DOHH2 (cell line): Measurements from ENCODE around the gene CBY1.
"Not testable (repeated sequence)": the region's sequence is repeated elsewhere in the genome, so short reads cannot be mapped to it uniquely, and the experiment has no call there.

Source experiments
- H3F3A ChIP-seq: fragments of 200-600 bp; sonication (generic), shearing (Covaris generic); 2 replicates; pipeline ENCODE4 v1.6.0; 2016; ENCODE audit warnings: antibody characterized with exemption, mild to moderate bottlenecking; ENCODE audit not compliant: control insufficient read depth, insufficient read depth
- H3K27ac ChIP-seq: fragments of 200-600 bp; sonication (generic); 2 replicates; pipeline ENCODE4 v1.5.1; 2014; ENCODE audit warnings: low read depth, mild to moderate bottlenecking, low read length, moderate library complexity
- H3K27me3 ChIP-seq: fragments of 200-600 bp; sonication (generic); 2 replicates; pipeline ENCODE4 v1.6.1; 2014; ENCODE audit warnings: mild to moderate bottlenecking, low read length, mixed read lengths; ENCODE audit not compliant: control insufficient read depth
- H3K36me3 ChIP-seq: fragments of 200-600 bp; sonication (generic); 2 replicates; pipeline ENCODE4 v1.6.1; 2014; ENCODE audit warnings: mild to moderate bottlenecking, low read length, moderate library complexity, mixed read lengths; ENCODE audit not compliant: control insufficient read depth
- H3K4me1 ChIP-seq: fragments of 200-600 bp; sonication (generic); 2 replicates; pipeline ENCODE4 v1.6.1; 2014; ENCODE audit warnings: mild to moderate bottlenecking, low read length, mixed read lengths; ENCODE audit not compliant: control insufficient read depth
- H3K4me2 ChIP-seq: fragments of 200-600 bp; sonication (generic); 2 replicates; pipeline ENCODE4 v1.6.0; 2014; ENCODE audit warnings: mild to moderate bottlenecking, low read length, moderate library complexity
- H3K4me3 ChIP-seq: fragments of 200-600 bp; sonication (generic); 2 replicates; pipeline ENCODE4 v1.5.1; 2014; ENCODE audit warnings: mild to moderate bottlenecking, low read length, mixed read lengths
- H3K79me2 ChIP-seq: fragments of 200-600 bp; sonication (generic); 2 replicates; pipeline ENCODE4 v1.6.1; 2014; ENCODE audit warnings: mild to moderate bottlenecking, low read length, mixed read lengths; ENCODE audit not compliant: control insufficient read depth
- H3K9me2 ChIP-seq: fragments of 200-600 bp; sonication (generic); replicated peaks from 2 replicates; pipeline ENCODE4 v1.6.1; 2014; ENCODE audit warnings: mild to moderate bottlenecking, low read length, mixed read lengths; ENCODE audit not compliant: control insufficient read depth
- H3K9me3 ChIP-seq: fragments of 200-600 bp; sonication (generic); 2 replicates; pipeline ENCODE4 v1.6.1; 2014; ENCODE audit warnings: antibody characterized with exemption, low read length, mixed read lengths; ENCODE audit not compliant: control insufficient read depth, insufficient read depth
- H4K20me1 ChIP-seq: fragments of 200-600 bp; sonication (generic); 2 replicates; pipeline ENCODE4 v1.6.0; 2014; ENCODE audit warnings: low read depth, mild to moderate bottlenecking, antibody characterized with exemption, low read length, moderate library complexity; ENCODE audit not compliant: control insufficient read depth, insufficient read depth
- EZH2phosphoT487 ChIP-seq: fragments of 200-600 bp; sonication (generic); IDR thresholded peaks from 2 replicates; pipeline ENCODE4 v1.6.1; 2017; ENCODE audit warnings: borderline replicate concordance, mild to moderate bottlenecking, antibody characterized with exemption, low read length, moderate library complexity, mixed read lengths
- TF ChIP-seq, protein P1 (sequence below): fragments of 200-600 bp; sonication (generic); IDR thresholded peaks from one replicate; pipeline ENCODE4 v1.5.1; 2014; ENCODE audit warnings: antibody characterized with exemption, mild to moderate bottlenecking, low read depth, low read length; ENCODE audit not compliant: poor library complexity, severe bottlenecking

CBY1 gene

DNA sequence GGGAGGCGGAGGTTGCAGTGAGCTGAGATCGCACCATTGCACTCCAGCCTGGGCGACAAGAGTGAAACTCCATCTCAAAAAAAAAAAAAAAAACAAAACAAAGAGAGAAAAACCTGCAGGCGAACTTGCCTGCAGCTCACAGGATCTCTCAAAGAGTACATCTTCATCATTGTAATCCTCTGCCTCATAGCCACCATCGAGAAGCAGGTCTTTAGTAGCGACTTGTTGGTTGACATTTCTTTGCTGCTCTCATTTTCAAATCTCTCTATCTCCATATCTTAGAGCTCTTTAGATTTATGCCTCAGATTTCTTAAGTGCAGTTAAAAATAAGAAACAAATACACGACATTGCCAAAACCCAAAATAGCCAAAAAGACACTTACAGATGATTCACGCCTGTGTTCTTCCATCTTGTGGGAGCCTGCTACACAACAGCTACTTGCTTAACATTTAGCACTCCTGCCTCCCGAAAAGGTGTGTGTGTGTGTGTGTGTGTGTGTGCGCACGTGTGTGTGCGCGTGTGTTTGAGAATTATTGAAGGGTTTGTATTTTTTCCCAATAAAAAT, 14.9 kb upstream of the CBY1 start:
- H3K27ac ChIP-seq: no peak overlapping the region
- no peak for TF ChIP-seq EZH2phosphoT487
- TF ChIP-seq, protein P1, sequence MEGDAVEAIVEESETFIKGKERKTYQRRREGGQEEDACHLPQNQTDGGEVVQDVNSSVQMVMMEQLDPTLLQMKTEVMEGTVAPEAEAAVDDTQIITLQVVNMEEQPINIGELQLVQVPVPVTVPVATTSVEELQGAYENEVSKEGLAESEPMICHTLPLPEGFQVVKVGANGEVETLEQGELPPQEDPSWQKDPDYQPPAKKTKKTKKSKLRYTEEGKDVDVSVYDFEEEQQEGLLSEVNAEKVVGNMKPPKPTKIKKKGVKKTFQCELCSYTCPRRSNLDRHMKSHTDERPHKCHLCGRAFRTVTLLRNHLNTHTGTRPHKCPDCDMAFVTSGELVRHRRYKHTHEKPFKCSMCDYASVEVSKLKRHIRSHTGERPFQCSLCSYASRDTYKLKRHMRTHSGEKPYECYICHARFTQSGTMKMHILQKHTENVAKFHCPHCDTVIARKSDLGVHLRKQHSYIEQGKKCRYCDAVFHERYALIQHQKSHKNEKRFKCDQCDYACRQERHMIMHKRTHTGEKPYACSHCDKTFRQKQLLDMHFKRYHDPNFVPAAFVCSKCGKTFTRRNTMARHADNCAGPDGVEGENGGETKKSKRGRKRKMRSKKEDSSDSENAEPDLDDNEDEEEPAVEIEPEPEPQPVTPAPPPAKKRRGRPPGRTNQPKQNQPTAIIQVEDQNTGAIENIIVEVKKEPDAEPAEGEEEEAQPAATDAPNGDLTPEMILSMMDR: no peak

DNA sequence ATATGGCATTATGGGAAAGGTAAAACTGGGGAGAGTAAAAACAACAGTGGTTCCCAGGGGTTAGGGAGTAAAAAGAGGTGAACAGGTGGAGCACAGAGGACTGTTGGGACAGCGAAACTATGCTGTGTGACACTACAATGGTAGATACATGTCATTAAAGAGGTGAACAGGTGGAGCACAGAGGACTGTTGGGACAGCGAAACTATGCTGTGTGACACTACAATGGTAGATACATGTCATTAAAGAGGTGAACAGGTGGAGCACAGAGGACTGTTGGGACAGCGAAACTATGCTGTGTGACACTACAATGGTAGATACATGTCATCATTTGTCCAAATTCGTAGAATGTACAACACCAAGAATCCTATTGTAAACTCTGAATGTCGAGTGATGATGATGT, 12.2 kb upstream of the CBY1 start:
- not testable (repeated sequence) for H3K9me2 ChIP-seq, H3K27ac ChIP-seq, H4K20me1 ChIP-seq, H3K27me3 ChIP-seq, H3K36me3 ChIP-seq, H3F3A ChIP-seq, H3K9me3 ChIP-seq, H3K4me2 ChIP-seq, H3K79me2 ChIP-seq, H3K4me3 ChIP-seq, H3K4me1 ChIP-seq

More for the DNA sequence above, 14.9 kb upstream of the CBY1 start:
- Histone ChIP-seq H3K9me2 (no peaks in the 10 kb centered on the region), H3K27me3 (no peaks in the 10 kb centered on the region), H3K79me2 (no peaks in the 10 kb centered on the region), H3K4me1 (no peaks in the 10 kb centered on the region), H3K4me2 (no peak overlapping the region), H3F3A (no peaks in the 10 kb centered on the region), H3K36me3 (no peaks in the 10 kb centered on the region), H3K4me3 (no peak overlapping the region), H3K9me3 (no peaks in the 10 kb centered on the region), H4K20me1 (no peaks in the 10 kb centered on the region)

DNA sequence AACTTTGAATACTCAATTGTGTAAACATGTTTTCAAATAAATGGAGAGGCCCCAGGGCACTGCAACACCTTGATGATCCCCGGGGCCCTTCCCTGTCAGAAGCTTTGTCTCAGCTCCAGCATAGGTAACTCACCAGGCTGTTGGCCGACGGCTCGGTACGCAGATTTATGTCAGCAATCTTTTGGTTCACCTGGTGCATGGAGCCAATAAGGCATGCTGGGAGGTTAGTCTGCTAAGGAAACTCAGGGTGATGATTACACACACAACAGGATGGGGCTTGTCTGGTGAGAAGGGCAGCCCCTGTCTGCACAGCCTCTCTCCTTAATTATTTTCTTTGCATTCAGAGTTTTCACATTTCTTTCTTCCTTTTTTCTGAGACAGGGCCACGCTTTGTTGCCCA, 11.0 kb upstream of the CBY1 start:
- Histone ChIP-seq H3K9me3 (no peaks in the 10 kb centered on the region), H3K4me3 (no peak overlapping the region), H4K20me1 (no peaks in the 10 kb centered on the region), H3K27ac (no peak overlapping the region), H3K4me1 (no peaks in the 10 kb centered on the region), H3K9me2 (no peaks in the 10 kb centered on the region), H3K27me3 (no peaks in the 10 kb centered on the region), H3F3A (no peaks in the 10 kb centered on the region), H3K36me3 (no peaks in the 10 kb centered on the region), H3K79me2 (no peaks in the 10 kb centered on the region), H3K4me2 (no peak overlapping the region)
- TF ChIP-seq, protein P1: no peak
- TF ChIP-seq EZH2phosphoT487: no peak

DNA sequence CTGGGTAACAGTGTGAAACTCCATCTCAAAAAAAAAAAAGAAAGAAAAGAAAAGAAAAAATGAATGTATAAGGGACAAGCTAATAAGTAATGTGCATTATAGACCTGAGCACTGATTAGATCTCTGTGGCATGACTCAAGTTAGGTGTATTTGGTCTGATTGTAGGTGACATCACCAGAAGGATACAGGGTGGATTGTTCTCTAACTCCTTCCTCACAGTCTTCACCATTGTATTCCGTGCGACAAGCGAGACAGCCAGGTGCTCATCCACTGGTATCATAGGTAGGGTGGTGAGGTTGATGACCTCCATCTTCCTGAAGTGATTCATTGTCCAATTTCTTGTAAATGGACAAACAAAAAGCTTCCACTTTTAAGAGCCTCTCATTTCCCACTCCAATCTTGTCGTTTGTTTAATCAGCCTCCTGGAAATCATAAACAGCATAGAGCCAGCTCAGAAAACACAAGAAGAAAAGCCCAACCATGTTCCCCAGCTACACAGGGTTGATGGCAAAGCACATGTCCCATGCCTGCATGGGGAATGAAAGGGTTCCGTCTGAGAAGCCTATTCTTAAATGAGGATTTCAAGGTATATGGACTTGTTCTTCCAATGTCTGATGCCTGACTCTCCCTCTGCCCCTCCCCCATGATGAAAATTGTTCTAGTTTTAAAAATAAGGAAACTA, 6.5 kb upstream of the CBY1 start:
- TF ChIP-seq EZH2phosphoT487: no peak
- TF ChIP-seq, protein P1: no peak
- Histone ChIP-seq H3K9me3 (no peaks in the 10 kb centered on the region), H3K27ac (no peak overlapping the region), H3K4me1 (peaks cover 3% of the 10 kb centered on the region; the same call in 1 of the 2 replicates), H3K9me2 (no peaks in the 10 kb centered on the region), H3K27me3 (no peaks in the 10 kb centered on the region), H3K4me3 (no peak overlapping the region), H3K79me2 (no peaks in the 10 kb centered on the region), H3K4me2 (no peak overlapping the region), H4K20me1 (no peaks in the 10 kb centered on the region), H3K36me3 (no peaks in the 10 kb centered on the region), H3F3A (no peaks in the 10 kb centered on the region)
